Stomach (tissue), 4 donors: ENCODE measurements around the gene CFAP74.

ENCODE experiments used
- POLR2A ChIP-seq, 4 donors: fragments of 450-650 bp; IDR thresholded peaks; one replicate each; pipeline ENCODE4 v1.6.1; 2016; ENCODE audit warnings: antibody characterized with exemption in 4 of 4, control low read depth in 2 of 4, mild to moderate bottlenecking in 1 of 4, moderate library complexity in 1 of 4
- POLR2AphosphoS5 ChIP-seq, 3 donors: sonication (generic); formaldehyde crosslinking; IDR thresholded peaks; one replicate each; pipeline ENCODE4 v1.6.1; 2016; ENCODE audit warnings: antibody characterized with exemption in 3 of 3
- TF ChIP-seq, protein P1 (sequence below), 7 experiments: fragments of 450-650 bp in 4 of 7; fragments of 200-600 bp in 3 of 7; sonication (generic) in 3 of 7; IDR thresholded peaks; one replicate each; pipeline ENCODE4 v1.5.1; 2016 to 2019; ENCODE audit warnings: antibody characterized with exemption in 7 of 7, control low read depth in 2 of 7, mild to moderate bottlenecking in 1 of 7

DNA sequence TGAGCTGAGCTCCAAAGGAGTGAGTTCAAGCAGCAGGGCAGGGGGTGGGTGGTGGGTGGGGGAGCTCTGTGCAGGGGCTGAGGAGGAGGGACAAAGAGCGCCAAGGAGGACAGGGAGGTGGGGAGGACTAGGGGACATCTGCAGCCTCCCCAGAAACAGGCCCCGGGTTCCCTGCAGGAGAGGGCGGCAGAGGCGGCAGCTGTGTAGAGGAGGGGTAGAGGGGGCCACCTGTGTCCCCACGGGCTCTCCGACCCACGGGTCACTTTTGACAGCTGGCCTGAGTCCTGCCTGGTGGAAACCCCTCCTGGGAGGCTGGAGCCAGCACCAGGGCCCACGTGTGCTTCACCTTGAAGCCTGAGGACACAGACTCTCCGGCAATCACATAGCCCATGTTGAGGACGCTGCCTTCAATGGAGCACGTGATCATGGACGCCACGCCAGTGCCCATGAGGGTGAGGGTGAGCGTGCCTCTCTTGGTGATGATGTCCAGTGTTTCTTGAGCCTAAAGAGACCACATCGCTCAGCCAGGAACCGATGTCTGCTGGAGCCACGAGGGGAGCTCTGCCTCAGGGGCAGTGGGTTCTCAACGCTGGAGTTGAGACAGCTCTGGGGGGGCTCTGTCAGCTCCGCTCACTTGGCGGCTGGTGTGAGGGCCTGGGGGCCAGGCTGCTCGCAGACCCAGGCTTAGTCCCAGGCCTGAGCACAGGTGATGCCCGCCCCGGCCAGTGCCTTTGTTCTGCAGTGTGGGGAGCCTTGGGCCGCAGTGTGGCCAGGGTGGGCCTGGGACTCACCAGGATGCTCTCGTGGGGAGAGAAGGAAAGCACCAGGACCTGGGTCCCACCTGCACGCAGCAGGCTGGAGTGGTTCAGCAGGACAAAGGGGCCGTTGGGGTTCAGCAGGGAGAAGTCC, 77.9 kb downstream of the CFAP74 start:
- TF ChIP-seq, protein P1, sequence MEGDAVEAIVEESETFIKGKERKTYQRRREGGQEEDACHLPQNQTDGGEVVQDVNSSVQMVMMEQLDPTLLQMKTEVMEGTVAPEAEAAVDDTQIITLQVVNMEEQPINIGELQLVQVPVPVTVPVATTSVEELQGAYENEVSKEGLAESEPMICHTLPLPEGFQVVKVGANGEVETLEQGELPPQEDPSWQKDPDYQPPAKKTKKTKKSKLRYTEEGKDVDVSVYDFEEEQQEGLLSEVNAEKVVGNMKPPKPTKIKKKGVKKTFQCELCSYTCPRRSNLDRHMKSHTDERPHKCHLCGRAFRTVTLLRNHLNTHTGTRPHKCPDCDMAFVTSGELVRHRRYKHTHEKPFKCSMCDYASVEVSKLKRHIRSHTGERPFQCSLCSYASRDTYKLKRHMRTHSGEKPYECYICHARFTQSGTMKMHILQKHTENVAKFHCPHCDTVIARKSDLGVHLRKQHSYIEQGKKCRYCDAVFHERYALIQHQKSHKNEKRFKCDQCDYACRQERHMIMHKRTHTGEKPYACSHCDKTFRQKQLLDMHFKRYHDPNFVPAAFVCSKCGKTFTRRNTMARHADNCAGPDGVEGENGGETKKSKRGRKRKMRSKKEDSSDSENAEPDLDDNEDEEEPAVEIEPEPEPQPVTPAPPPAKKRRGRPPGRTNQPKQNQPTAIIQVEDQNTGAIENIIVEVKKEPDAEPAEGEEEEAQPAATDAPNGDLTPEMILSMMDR (IDR thresholded peaks at IDR 0.05): no peak
- TF ChIP-seq POLR2A (IDR thresholded peaks at IDR 0.05) (no peak), POLR2AphosphoS5 (IDR thresholded peaks at IDR 0.05) (no peak)
